NCI-H2171 (cell line): ENCODE results near the gene FABP6.
"Not testable (repeated sequence)": the region's sequence is repeated elsewhere in the genome, so short reads cannot be mapped to it uniquely, and the experiment has no call there.

ENCODE experiments used
- DNase-seq: peaks from one replicate; lab custom pipeline; 2025; lab: John Stamatoyannopoulos, UW

The FABP6 gene

GRCh38 chr5:160221082-160221481, 8.2 kb upstream of the FABP6 start:
- no peak for DNase-seq

DNA sequence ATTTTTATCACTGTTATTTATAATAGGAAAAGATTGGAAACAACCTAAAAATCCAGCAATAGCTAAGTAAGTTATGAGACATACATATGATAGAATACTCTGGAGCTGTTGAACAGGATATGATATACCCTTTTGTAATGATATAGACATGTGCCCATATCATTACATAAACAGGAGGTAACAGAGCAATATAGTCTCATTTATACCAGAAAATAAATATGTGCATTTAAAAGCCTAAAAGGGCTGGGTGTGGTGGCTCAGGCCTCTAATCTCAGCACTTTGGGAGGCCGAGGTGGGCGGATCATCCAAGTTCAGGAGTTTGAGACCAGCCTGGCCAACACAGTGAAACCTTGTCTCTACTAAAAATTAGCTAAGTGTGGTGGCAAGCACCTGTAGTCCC, 2.3 kb upstream of the FABP6 start:
- DNase-seq = no peak

GRCh38 chr5:160230686-160231527, 1.6 kb downstream of the FABP6 start:
- DNase-seq = no peak

- DNase-seq = no peak
These were observed 2.6 kb downstream of the FABP6 start for GRCh38 chr5:160231783-160232342.

DNA sequence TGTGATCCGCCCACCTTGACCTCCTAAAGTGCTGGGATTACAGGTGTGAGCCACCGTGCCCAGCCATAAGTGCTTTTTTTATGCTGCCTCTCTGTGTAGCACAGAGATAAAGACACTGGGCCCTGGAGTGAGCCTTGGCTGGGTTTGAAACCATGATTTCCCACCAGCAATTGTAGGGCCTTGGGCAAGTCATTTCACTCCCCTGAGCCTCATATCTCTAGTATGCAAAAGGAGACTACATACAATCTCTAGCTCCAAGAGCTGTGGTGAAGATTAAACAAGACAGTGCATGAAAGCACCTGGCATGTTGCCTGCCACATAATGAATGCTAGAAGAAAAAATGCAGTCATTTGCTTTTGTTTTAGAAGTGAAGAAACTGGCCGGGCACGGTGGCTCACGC, 3.9 kb downstream of the FABP6 start:
- no peak for DNase-seq

GRCh38 chr5:160235731-160236130, 6.4 kb downstream of the FABP6 start:
- DNase-seq = no peak

GRCh38 chr5:160237571-160238093, 8.3 kb downstream of the FABP6 start:
- no peak for DNase-seq

GRCh38 chr5:160240350-160240749, 11.0 kb downstream of the FABP6 start:
- DNase-seq = no peak

GRCh38 chr5:160242145-160242544, 12.8 kb downstream of the FABP6 start:
- no peak for DNase-seq

- DNase-seq = peak; percentile 72
These were observed 16.3 kb downstream of the FABP6 start for GRCh38 chr5:160245506-160246086.

GRCh38 chr5:160249570-160249969, 20.3 kb downstream of the FABP6 start:
- DNase-seq = not testable (repeated sequence)

DNA sequence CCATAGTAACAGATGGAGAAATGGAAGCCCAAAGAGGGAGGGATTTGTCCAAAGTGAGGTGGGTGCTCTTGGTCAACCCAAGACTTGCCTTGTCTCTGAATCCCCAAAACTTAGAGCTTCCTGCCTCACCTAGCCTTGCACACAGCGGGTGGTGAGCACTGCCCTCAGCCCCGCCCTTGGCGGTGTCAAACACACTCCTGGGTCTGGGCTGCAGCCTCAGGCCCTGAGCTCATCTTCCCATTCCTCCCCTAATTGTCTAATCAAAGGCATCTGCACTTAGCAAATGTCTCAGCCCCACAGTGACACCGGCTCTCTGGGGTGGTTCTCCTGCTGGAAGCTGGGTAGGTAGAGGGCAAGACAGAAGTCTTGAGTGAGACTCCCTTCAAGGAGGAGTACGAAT, 20.9 kb downstream of the FABP6 start:
- DNase-seq = no peak

GRCh38 chr5:160250826-160251225, 21.5 kb downstream of the FABP6 start:
- no peak for DNase-seq

GRCh38 chr5:160251406-160252155, 22.3 kb downstream of the FABP6 start:
- no peak for DNase-seq

- DNase-seq = no peak
These were observed 23.6 kb downstream of the FABP6 start for GRCh38 chr5:160252916-160253315.

- no peak for DNase-seq
These were observed 24.1 kb downstream of the FABP6 start for GRCh38 chr5:160253441-160253840.

DNA sequence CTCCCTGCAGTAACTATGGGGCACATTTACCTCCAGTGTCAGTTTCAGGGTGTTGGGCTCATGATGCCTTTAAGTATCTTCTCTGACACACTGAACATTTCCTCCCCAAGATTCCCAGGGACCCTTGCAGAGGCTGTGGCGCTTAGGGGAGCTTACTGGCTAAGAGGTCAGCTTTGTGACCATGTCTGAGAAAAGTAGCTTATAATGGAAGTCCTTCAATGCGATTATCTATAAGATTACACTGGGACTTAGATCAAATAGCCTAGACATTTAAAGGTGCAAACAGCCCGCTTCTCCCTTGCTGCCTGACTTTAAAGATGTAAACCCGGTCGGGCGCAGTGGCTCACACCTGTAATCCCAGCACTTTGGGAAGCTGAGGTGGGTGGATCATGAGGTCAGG, 25.4 kb downstream of the FABP6 start:
- no peak for DNase-seq

GRCh38 chr5:160259341-160259740, 30.0 kb downstream of the FABP6 start:
- no peak for DNase-seq

GRCh38 chr5:160260006-160260775, 30.9 kb downstream of the FABP6 start:
- DNase-seq = no peak

DNA sequence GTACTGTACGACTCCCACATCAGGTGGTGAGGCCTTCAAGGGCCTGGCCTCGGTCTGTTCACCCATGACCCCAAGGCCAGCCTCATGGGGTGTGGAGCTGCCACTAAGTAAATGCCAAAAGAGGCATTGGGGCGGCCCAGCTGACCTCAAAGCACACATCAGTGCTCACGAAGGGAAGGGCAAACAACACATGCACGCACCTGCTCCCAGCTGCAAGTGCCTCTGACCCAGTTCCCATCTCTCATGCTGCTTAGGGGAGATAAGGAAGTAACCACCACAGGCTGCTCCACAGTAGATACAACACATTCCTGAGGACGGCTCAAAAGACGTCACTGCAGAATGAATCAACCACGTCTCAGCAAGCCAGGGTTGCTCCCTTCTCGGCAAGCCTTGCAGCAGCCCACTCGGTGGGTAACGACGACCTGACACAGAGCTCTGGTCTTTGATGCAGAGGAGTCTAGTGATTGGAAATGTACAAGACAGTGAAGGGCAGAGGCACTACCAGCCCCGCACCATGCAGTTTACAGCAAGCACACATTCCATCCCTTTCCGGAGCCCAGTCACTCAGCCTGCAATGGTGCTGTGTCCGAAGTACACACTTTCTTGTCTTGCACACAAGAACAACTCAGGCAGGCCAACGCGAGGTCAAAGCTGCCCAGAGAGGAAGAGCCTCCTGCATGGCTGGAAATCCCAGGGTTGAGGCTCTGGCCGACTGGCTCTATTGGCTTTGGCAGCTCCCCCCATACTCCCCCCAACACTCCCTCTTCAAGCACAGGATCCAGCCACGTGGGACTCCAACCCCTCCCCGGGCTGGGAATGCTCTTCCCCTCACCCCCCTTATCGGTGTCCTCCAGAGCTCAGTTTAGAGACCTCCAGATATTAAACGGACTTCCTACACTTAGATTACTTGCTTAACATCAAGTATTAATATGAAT, 31.8 kb downstream of the FABP6 start:
- DNase-seq = no peak
